Measurements from ENCODE around the gene CHAT.

CHAT gene

GRCh38 chr10:49631975-49632374 is 18.1 kb downstream of the CHAT start:
- DNase-seq, result no peak

- no peak for DNase-seq
These were observed 18.8 kb downstream of the CHAT start for GRCh38 chr10:49632406-49633317.

DNA sequence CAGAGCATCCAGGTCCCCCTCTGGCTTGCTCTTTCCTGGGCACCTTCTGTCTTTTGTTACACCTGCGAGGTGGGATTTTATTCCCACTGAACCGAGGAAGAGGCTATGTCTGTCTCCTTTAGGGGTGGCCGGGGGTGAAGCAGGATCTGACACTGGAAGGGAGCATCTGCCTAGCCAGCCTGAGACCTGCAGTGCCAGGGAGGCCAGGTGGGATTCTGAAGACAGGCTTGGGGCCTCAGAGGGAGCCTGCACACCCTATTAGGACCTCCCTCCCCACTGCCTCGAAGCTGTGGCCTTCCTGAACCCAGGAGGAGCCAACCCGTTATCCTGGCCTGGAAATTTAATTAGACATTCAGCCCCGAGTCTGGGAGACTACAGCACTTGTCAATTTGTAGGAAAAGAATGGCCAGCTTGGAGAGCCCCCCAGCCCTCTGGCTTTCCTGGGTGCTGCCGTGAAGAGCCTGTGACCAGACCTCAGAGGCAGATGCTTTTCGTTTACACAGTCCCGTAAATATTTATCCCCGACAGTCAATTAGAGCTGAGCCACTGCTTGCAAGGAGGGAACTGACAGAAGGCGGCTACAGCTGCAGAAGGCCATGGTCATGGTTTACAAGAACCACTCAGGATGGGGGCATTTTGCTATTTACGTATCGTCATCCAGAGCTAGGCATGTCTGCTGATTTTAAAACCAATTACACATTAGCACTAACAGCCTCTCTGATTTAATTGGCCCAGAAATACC is 19.7 kb downstream of the CHAT start:
- DNase-seq, result no peak

- DNase-seq, result no peak
These were observed 20.3 kb downstream of the CHAT start for GRCh38 chr10:49634069-49634660.

- no peak for DNase-seq
These were observed 28.5 kb downstream of the CHAT start for GRCh38 chr10:49642311-49642710.

DNA sequence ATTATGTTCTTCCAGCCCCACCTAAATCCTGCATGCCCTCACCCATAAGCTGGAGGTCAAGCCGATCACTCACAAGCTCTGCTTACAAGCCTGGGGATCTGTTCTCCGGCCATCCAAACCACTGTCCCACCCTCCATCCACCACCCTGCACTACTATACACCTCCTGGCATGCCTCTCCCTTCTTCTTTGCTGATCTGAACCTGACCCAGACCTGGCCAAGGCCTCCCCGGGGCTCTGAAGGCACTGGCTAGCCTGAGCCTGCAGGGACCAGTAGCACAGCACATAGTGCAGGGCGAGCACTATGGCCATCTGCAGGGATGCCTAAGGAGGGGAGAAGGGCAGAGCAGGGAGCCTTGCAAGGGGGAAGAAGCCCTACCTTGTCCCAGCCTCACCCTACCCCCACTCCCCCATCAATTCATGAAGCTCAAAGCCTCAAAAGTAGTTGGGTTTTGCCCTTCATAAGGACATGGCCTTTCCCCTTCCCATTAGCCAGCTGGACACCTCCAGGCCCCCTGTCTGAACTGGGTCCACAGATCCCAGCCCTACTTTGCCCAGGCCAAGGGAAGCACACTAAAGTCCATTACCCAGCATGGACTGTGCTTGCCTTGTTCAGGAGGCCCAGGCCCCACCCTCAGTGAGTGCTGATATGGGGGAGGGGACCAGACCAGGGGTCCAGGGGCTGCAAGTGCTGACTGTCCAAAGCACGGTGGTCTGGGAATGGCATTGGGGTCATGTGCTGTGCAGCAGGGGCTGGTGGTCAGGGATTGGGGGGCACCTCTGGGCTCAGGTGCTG is 29.6 kb downstream of the CHAT start:
- DNase-seq, result no peak

- DNase-seq, result no peak
These were observed 30.3 kb downstream of the CHAT start for GRCh38 chr10:49644035-49644646.

DNA sequence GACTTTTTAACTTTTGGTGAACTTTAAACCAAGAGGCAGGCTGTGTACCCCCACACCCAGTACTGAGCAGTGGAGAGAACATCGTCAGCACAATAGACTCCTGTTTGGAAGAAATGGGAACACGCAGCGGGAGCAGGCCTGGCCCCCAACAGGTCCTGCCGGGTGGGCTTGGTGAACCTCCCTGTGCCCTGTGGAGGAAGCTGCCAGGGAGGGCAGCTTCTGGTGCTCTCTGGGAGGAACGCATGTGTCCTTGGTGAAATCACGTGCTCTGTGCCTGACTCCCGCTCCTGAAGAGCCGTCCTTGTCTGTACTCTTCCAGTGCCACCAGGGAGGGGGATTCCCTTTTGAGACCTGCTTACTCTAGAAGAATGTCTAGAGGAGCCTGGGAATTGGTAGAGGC is 31.6 kb downstream of the CHAT start:
- DNase-seq, result no peak

DNA sequence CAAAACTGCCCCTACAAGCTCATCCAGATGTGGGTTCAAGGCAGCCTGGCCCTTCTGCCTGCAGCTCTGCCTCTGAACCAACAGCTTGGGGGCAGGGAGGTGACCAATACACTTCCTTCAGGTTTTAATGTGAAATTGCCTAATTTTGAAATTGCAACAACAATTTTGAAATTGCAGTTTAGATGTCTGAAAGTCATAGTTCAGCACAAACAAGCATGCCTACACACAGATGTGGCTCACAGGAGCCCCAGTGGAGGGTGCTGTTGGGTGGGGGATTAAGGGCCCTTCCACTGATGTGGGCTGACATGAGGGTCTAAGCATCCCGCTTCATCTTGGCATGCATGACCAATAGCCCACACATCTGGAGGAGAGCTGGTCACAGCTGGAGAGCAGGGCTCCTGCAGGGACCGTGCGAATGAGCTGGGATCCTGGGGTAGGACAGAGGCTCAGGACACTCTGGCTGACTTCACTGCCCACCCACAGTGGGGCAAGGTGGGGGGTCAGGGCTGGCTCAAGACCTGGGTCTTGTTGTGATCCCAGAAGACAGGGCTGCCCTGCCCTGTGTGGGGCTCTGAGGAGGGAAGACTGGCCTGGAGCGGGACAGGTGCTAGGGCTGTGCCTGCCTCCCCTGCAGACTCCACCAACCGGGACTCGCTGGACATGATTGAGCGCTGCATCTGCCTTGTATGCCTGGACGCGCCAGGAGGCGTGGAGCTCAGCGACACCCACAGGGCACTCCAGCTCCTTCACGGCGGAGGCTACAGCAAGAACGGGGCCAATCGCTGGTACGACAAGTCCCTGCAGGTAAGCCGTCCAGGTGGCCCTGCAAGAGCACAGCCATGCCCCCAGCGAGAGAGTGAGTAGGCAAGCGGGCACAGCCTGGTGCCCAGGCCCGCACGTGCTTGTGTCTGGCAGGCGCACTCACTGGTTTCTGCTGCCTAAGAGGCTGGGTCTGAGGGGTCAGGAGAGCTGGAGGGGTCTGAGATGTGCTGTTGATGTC is 32.3 kb downstream of the CHAT start:
- peak; percentile 9 to 65 for DNase-seq

GRCh38 chr10:49647554-49647953 is 33.7 kb downstream of the CHAT start:
- no peak for DNase-seq

GRCh38 chr10:49647985-49648795 is 34.4 kb downstream of the CHAT start:
- DNase-seq, result no peak

DNA sequence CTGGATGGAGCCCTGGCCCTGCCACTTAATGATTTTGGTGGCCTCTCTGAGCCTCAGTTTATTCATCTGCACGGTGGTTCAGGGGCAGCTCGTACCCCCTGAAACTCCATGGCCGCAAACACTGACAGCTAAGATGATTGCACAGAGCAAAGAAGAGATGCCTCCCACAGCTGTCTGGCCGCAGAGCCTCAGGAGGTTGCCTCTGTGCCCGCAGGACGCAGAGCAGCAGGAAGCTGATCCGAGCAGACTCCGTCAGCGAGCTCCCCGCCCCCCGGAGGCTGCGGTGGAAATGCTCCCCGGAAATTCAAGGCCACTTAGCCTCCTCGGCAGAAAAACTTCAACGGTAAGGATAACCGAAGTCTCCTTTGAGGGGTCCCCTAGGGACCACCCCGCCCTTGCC is 35.5 kb downstream of the CHAT start:
- DNase-seq, result no peak

GRCh38 chr10:49649936-49650723 is 36.3 kb downstream of the CHAT start:
- DNase-seq, result no peak

- DNase-seq, result no peak
These were observed 36.8 kb downstream of the CHAT start for GRCh38 chr10:49650724-49651034.

DNA sequence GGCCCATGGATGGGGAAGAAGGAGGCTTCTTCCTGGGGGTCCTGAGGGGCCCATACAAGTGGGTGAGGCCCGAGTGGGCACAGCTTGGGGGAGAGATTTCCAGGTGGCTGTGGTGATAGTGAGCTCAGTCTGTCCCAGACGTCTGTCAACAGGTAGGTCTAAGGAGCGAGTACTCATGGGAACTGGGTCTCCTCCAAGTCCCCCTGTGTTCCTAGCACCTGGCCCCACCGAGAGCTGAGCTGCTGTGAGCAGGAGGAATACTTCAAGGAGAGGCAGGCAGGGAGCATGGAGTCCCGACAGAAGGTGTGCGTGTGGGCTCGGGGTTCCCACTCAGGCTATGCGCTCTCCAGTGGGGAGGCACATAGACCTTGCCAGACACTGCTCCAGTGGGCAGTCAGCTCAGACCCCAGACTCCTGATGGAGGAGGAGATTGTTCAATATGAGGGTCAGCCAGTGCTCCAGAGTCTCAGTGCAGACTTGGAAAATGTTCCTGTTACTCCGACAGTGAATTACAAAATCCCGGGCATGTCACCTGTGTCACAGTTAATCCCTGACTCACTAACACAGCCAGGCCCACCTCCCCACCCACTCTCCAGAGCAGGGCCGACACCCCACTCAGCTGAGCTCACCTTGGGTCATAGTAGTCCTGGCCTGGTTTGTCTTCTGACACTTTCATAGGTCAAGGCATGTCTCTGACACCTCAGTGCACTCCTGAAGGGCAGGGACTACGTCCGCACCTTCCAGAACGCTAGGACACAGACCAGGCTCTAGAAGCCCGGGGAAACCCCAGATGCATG is 37.4 kb downstream of the CHAT start:
- DNase-seq, result no peak

- DNase-seq, result no peak
These were observed 38.1 kb downstream of the CHAT start for GRCh38 chr10:49651917-49652316.

DNA sequence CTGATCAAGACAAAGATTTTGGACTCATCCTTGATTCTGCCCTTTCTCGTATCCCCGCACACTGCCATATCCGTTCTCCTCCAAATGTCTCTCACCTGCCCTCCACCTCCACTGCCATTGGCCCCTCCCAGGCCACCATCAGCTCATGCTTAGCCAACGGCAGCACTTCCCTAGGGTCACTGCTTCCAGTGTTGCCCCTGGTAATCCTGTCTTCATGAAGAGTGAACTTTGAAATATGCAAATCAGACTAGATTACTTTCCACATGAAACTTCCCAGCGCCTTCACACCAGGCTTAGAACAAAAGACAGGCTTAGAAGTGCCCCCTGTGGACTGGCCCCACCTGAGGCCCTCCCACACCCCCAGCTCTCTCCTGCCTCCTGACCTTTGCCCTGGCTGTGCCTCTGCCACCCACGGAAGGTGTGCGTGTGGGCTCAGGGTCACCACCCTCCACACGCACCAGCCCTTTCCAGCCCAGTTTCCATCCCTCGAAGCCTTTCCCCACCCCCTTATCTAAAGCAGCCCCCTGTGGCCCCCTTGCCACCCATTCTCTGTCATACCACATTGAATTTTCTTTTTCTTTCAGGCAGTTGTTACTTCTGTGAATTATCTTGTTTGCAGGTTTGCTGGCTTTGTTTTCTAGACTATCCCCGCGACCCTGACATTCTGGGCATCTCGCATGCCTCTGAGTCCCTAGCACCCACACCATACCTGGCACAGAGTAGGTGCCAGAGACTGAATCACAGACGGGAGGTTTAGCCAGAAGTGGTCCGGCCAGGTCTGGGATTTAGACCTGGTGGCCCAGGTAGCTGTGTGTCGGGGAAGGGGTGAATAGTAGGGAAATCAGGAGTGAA is 38.8 kb downstream of the CHAT start:
- DNase-seq, result no peak

Data from inflammatory macrophage (primary cell).